Measurements from ENCODE around the gene CDKN2C.

DNA sequence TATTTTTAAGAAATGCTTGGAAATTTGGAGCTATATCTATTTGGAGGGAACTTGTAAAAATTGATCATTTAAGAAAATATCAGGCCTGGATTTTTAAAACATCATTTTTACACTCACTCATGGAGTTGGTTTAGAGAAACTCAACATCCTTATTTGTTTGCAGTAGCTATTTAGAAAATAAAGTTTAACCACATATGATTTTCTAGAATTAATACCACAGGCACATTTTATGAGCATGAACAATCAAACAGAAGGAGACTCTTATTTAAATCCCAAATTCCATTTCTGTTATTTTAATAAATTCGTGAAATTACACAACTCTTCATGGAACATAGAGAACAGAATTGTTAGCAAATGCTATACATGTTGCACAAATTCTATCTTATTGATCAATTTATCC lies 3.2 kb downstream of the CDKN2C start:
- TF ChIP-seq, protein P1, sequence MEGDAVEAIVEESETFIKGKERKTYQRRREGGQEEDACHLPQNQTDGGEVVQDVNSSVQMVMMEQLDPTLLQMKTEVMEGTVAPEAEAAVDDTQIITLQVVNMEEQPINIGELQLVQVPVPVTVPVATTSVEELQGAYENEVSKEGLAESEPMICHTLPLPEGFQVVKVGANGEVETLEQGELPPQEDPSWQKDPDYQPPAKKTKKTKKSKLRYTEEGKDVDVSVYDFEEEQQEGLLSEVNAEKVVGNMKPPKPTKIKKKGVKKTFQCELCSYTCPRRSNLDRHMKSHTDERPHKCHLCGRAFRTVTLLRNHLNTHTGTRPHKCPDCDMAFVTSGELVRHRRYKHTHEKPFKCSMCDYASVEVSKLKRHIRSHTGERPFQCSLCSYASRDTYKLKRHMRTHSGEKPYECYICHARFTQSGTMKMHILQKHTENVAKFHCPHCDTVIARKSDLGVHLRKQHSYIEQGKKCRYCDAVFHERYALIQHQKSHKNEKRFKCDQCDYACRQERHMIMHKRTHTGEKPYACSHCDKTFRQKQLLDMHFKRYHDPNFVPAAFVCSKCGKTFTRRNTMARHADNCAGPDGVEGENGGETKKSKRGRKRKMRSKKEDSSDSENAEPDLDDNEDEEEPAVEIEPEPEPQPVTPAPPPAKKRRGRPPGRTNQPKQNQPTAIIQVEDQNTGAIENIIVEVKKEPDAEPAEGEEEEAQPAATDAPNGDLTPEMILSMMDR (IDR thresholded peaks at IDR 0.05): no peak
- TF ChIP-seq POLR2A (IDR thresholded peaks at IDR 0.05) (no peak), EP300 (IDR thresholded peaks at IDR 0.05) (no peak), POLR2AphosphoS5 (IDR thresholded peaks at IDR 0.05) (no peak)

Measured in upper lobe of left lung (tissue), 4 donors.